ENCODE measurements around the gene CEBPZOS.

The CEBPZOS gene

DNA sequence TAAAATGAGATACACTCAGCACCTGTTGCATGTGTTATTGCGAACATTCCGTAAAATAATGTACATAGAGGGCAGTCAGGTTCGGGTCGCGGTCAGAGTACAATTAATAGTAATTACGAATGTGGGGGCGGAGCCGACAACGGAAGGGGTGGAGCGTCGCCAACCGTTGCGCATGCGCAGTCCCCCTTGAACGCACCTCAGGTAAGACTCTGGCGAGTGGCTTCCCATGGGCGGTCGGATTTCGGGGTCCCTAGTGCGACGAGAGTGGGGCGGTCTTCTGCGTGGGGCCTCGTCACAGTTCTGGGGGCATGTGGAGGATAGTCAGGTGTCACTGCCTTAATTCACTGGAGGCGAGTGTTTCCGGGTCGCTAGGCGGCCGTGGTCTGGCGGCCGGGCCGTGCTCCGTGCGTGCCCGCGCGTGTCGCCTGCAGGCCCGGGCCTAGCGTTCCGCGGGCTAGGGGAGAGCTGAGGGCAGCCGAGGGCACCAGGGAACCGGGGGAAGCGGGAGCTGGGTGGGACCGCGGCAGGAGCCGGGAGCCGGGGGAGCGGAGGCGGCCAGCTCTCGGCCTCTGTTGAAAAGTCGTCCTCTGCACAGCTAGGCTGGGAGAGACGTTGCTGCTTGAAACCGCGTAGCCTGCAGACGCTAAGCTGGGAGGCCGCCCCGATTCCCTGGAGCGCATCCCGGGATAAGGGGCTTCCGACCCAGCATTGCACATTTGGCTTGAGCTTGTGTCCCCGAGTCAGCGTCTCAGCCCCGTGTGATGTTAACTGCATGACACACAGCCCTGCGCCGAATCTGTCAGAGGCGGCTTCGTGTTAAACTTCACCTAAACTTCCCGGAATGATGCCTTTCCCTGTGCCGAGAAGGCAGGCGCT, at the start of gene CEBPZOS:
Gene CEBPZOS (plus strand): TSS at position 177 of the 876 bp plus-strand sequence. CDS start 3,209 bp downstream, outside the sequence.
- peak; percentile 66 for DNase-seq

DNA sequence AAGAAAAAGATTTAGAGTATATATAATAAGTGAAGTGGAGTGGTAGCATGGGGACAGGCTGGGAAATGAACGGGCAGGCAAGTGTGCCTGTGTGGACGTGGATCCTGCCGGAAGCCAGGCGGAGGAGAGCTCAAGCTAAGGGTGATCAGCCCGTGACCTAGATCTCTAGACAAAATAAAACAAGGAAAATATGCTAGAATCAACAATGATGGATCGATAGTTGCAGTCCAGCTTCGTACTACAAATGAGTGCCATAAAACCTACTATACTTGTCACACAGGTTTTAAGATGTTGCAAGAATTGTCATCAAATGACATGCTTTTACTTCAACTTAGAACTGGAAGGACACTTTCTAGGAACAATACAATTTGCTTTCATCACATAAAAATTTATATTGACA, 48.0 kb upstream of the CEBPZOS start:
- DNase-seq: no peak

DNA sequence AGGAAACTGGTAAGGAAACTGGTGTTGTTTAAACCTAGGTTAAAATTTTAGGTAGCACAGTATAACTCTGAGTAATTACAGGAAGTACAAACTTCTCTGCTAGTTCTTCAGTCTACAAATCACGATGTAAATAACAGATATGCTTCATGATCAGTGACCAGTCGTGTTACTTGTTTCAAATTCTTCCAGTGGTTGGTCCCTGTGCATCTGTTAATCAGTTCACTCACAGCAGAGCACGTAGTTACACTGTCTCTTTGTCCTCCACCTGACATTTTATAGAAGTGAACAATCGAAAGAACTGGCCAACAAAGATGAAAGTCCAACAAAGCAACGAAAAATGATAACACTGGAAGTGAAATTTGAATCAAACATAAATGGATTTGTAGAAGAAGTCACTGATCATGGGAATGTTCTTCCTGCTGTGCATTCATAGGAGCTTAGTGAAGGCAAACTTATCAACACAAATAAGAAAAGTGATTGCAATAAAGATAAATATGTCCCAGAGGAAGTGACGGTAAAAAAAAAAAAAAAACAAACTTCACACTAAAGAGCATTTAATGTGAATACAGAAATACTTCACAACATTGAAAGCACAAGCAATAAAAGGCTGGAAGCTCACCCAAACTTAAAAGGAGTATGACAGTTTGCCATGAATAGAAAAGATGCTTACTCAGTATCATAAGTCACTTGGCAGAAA, 46.5 kb upstream of the CEBPZOS start:
- no peak for DNase-seq

DNA sequence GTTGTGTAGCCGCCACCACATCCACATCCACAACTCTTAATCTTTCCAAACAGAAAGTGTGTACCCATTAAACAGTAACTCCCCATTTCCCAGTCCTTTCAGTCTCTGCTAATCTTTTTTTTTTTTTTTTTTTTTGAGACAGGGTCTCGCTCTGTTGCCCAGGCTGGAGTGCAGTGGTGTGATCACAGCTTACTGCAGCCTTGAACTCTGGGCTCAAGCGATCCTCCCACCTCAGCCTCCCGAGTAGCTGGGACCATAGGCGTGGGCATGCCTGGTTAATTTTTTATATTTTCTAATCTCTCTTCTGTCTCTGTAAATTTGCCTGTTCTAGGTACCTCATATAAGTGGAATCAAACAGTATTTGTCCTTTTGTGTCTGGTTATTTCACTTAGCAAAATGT, 43.1 kb upstream of the CEBPZOS start:
- DNase-seq: no peak

DNA sequence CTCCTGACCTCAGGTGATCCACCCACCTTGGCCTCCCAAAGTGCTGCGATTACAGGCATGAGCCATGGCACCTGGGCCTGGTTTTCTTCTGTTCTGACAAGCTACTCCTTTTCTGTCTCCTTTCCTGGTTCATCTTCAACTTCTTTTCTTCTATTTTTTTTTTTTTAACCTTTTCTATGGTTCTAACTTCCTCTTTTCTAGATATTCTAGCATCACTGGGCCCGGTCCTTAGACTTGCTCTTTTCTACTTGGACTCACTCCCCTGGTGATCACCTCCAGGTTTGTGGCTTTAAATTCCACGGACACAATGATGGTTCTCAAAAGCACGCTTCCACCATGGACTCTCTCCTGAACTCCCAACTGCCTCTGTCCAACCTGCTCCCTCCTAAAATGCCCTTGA, 41.5 kb upstream of the CEBPZOS start:
- DNase-seq: no peak

DNA sequence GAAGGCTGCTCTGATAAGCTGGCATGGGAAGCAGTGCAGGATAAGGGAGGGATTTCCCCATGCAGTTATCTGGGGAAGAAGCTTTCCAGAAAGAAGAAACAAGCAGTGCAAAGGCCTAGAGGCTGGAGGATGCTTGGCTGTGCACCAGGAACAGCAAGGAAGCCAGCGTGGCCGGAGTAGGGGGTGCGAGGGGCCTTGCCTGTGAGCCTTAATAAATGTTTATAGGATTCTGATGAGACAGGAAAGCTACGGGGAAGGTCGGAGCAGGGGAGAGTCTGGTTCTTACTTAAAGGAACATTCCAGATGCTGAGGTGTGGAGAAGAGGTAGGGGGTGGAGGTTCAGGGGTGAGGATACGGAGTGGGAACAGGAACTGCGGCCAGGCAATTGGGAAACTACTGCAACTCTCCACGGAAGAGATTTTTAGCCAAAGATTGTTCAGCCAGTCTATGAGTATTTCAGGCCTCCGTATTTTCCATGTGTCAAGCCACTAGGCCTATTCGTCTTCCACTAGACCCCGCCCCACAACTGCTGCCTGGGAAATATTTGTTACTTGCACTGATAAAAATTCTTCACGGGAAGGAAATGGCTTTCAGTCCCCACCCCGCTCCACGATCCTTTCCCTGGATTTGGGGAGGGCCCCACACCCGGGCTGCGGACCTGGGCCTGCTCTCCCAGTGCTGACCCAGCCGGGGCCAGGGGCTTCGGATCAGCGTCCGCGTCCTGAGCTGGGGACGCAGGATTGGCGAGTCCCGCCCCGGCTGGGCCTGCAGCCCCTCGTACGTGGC, 40.0 kb upstream of the CEBPZOS start:
- peak; percentile 16 for DNase-seq

DNA sequence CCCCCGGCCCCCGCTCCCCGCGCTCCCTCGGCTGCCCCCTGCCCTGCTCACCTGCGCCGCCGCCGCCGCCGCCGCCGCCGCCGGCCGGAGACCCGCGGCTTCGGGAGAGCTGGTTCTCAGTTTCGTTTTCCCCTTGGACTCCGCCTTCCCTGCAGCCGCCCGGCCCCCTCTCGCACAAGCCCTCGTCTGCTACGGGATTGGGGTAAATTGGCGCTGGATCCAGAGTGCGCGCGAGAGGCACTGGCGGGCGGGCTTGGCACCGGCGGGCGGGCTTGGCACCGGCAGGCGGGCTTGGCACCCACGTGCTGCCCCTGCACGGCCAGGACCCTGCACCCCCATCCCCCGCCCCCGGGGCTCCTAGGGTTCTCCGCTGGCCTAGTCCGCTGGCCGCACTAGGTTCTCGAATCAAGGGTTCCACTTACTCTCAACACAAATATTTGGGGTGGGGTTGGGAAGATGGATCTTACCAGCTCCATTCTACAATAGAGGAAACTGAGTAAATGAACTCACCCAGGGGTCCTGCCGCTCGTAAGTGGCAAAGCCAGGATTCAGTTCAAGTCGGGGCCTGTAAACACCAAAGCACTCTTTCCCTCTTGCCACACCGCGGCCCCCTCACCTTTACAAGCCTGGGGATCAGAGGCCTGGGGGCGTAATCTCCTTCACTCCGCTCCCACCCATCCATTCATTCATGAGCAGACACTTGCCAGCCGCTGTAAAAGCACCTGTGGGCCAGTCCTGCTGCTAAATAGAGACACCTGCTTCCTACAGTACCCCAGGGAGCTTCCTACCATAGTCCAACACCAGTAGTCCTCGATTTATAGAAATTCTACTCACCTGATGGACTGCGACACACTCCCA, 39.2 kb upstream of the CEBPZOS start, which contains the start of gene EIF2AK2:
Gene EIF2AK2 (minus strand): TSS at position 124 of the 858 bp plus-strand sequence. CDS start 9,174 bp downstream, outside the sequence.
- peak; percentile 85 for DNase-seq

DNA sequence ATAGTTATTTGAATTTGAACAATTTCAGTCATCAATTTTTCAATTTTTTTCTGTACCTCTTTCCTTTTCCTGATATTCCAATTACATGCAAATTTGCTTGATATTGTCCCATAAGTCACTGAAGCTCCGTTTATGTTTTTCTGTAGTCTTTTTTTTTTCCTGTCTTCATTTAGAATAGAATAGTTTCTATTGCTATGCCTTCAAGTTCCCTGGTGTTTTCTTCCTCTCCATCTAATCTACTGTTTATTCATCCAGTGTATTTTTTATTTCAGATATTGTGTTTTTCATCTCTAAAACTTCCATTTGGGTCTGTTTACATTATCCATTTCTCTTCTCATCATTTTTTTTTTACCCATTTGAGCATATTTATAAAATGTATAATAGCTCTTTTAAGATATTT, 31.5 kb upstream of the CEBPZOS start:
- no peak for DNase-seq

DNA sequence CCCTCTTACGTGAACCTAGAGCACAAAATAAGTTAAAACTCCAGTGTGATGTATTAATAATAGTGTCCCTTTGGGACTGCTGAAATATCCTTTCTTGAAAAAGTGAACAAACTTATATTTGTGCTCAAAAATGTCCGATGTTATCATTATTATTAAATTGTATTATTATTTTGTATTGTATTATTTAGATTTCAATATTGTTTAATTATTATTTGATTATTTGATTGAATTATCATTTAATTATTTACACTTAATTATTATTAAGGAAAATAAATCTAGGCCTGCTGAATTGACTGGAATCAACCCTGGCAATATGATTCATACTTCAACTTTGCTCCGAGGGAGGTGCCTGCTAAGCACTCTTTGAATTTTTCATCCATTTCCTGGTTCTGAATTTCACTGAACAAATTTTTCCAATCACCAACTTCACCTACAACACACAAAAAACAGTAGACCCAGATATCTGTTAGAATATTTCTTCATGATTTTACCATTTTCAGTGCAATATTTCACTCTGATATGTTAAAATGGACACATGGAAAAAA, 28.6 kb upstream of the CEBPZOS start:
- no peak for DNase-seq

DNA sequence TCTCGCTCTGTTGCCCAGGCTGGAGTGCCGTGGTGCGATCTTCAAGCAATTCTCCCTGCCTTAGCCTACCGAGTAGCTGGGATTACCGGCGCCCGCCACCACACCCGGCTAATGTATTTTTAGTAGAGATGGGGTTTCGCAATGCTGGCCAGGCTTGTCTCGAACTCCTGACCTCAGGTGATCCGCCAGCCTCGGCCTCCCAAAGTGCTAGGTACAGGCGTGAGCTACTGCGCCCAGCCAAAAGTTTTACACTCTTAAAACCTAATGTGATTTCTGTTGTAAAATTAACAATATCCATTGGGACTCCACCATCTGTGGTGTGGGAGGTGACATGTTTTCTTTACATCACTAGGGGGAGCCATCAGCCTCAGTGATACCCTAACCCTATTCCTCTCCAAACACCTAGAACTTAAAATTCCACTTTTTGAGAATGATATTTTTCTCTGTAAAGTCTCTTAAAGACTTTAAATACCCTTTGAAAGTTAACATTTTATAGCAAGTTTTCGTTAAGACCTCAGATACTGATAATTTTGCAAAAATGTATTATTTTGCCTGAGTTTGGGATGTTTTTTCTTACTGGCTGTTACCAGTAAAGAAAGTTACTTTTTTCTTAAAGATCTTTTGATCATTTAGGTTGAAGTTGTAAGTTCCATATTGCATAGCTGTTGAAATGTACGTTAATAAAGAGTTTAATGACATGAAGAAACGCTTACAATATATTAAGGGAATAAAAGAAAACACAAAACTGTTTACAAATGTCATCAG, 27.9 kb upstream of the CEBPZOS start:
- DNase-seq: peak; percentile 12

DNA sequence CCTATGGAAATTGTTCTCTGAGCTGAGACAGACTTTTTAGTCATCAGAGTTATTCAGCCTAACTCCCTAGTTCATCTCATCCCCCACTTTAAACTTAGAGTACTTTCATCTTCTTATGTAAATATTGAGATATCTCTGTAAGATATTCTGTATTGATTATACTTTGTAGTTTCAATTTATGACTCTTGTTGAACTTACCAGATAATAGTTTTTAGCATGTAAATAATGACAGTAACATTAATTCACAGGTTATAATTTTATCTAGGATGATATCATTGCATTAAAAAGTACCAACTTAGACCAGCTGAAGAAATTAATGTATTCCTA, 24.7 kb upstream of the CEBPZOS start:
- DNase-seq: no peak

DNA sequence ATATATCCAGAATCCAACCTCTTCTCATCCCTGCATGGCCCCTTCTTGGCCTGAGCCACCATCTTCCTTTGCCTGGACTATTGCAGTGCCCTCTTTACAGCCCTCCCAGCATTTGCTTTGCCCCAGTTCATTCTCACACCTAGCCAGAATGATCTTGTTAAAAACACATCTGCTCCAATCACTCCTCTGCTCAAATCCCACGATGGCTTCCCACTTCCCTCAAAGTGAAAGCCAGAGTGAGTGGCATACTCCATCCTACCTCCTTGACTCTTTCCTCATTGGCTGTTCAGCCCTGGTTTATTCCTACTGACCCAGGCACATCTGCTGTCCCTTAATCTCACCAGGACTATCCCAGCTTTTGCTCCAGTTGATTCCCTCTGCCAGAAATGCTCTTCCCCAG, 22.6 kb upstream of the CEBPZOS start:
- no peak for DNase-seq

DNA sequence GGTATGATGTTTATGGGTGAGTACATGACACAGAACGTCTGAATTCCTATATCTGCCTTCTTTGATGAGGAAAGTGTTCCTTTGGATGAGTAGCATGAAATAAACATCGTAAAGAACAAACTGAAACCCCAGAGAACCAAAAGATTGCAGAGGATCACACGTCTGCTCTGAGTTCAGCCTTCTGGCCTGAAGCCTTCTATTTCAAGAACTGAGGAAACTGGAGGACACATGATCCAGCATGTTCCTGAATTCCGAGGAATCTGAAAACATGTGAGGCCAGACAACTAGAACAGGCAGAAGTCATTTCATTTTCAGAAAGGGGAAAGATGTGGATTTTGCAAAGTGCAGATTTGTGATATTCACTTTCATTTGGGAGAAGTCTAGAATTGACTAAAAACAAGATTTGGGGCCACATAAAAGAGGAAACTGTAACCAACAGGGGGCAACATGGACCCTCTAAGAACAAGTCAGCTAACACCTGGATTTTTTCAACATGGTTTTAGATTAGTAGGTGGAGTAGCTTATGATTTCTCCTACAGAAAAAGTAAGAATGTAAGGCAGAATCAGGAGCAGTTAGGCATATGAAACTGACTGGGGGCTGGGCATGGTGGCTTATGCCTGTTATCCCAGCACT, 16.2 kb upstream of the CEBPZOS start:
- DNase-seq: no peak

DNA sequence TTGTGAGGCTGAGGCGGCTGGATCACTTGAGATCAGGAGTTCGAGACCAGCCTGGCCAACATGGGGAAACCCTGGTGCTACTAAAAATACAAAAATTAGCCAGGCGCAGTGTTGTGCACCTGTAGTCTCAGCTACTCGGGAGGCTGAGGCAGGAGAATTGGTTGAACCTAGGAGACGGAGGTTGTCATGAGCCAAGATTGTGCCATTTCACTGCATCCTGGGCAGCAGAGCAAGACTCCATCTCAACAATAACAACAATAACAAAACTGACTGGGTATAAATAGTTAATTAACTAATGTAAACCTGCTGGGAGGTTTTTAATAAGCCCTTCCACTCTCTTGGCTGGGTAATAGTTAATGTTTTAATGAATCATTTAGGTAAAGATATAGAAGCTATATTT, 15.7 kb upstream of the CEBPZOS start:
- no peak for DNase-seq

DNA sequence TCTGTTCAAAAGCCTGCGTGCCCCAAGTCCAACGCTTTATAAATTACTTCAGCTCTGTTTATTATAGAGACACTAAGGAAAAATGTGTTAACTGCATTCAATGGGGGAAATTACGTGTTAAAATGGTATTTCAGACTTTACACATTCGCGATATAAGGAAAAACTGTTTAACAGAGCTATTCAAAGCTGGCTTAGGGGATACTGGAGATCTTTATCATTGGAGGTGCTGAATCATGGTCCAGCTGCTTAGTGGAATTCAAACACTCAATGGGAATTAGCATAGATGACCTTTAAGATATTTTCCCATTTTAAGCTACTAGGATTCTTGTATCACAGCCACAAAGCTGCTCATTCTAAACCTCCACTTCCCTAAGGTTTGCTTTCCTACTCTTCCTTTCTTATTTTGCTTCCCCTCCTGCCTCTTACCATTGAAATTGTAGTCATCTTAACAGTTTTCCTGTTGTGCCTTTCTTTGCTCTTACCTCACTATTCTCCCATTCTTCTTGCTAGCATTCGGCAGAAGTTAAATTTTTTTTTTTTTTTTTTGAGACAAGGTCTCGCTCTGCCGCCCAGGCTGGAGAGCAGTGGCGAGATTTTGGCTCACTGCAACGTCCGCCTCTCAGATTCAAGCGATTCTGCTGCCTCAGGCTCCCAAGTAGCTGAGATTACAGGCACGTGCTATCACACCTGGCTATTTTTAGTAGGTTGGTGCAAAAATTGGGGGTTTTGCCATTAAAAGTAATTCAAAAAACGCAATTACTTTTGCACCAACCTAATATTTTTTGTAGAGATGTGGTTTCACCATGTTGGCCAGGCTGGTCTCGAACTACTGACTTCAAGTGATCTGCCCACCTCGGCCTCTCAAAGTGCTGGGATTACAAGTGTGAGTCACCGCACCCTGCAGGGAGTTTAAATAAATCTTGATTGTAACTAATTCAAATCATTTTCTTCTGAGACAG, 14.3 kb upstream of the CEBPZOS start:
- DNase-seq: no peak

DNA sequence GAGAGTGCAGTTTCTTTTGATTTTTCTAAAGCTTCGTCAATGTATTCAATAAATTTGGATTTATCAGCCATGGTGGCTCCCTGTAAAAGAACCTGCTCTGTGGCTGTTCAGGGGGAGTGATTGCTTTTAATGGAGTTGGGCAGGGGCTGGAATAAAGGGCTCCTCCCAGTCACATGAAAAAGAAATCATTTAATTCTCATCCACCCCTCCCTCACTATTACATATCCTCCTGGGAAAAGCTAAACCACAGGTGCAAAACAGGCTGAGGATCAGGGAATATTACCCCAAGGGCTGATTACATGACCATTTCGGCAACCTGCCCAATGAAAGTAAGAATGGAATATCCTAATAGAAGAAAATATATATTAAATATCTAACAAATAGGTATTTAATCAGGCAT, 7.7 kb upstream of the CEBPZOS start, which contains the start of gene SULT6B1:
Gene SULT6B1 (minus strand): TSS at position 101 of the 400 bp plus-strand sequence. CDS start 30 bp downstream, at position 71.
- no peak for DNase-seq

DNA sequence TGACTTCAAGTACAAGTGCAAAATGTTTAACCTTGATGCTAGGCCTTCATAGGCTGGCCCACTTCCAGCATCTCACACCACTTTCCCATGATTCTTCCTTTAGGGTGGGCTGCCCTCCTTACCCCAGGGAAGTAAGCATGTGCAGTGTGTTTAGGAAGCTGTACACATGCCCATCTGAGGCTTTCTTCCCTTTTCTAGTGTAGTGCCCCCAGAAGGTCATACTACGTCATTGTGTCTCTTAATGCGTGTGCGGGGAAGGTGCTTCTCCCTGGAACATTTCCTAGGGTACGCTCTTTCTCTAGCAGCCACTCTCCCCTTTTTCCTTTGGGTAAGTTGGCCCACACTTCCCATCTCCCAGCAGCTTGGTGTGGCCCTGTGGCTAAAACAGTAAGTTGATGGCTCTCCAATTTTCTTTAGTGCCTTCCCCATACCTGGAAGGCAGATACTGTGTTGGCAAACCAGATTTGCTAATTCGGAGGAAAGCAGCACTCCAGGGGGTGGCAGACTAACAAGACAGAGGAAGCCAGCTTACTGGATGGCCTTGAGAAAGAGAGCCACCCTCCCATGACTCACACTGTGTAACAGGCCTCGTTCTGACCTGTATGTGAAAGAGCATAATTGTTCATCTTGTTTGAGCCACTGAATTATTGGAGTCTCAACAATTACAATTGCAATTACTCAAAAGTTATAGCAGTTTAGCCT, 6.7 kb upstream of the CEBPZOS start:
- no peak for DNase-seq

DNA sequence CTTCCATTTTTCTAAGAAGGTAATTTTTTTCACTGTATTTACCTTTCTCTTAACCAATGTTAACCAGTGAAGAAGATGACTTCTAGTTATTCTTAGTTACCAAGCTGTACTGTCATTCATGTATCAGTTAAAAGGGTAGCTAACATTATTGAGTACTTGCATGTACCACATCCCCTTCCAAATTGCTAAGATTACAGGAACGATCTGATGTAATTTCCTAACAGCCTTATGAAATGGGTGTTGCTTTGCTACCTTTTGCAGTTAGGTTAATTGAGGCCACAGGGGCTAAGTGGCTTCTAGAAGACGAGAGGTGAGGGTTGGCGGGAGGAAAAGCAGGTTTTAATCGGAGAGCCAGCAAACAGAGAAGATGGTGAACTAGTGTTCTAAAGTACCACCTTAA, 6.0 kb upstream of the CEBPZOS start:
- no peak for DNase-seq

DNA sequence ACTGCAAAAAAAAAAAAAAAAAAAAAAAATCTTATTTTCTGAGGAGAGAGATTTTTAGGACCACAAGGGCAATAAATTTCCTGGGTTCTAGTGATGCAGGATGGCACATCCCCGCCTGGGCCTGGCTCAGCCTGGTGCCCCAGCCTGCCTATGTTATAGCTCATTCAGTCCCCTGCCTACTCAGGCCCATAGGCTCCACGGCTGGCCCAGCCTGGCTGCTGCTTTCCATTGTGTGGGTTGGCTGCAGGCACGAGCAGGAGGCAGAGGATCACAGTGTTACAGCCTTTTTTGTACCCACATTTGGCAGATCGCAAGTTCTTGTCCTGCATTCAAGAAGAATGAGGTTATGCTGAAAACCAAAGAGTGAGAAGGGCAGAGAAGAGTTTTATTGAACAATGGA, 5.0 kb upstream of the CEBPZOS start:
- no peak for DNase-seq
